Keratinocyte (primary cell): Measurements from ENCODE around the gene THUMPD1. TPM values are rescaled to one million over a fixed set of nuclear protein-coding genes. Genes with fewer than 3 reads are reported as not detected.
"Not testable (repeated sequence)": the region's sequence is repeated elsewhere in the genome, so short reads cannot be mapped to it uniquely, and the experiment has no call there.

Experiments
- DNase-seq: peaks from one replicate; pipeline ENCODE4 v3.0.0-alpha.2; 2011; ENCODE audit warnings: low read depth, missing footprints, low spot score
- FAIRE-seq: peaks from 2 replicates; lab custom pipeline; 2011; peaks lifted over from hg19 to GRCh38; lab: Jason Lieb, UNC
- H2AFZ ChIP-seq: 2 replicates; pipeline ENCODE4 v1.6.0; 2012; ENCODE audit warnings: low read length, control low read depth, inconsistent platforms; ENCODE audit not compliant: control insufficient read depth
- H3K27ac ChIP-seq: 2 replicates; pipeline ENCODE4 v1.5.1; 2011; ENCODE audit warnings: low read length; ENCODE audit not compliant: control insufficient read depth, insufficient read depth
- H3K27me3 ChIP-seq: 3 replicates; pipeline ENCODE4 v1.6.0; 2011; ENCODE audit warnings: low read length; ENCODE audit not compliant: control insufficient read depth, insufficient read depth; ENCODE audit errors: extremely low read depth
- H3K36me3 ChIP-seq, 2 experiments: 2 replicates in 1 of 2; 3 replicates in 1 of 2; pipeline ENCODE4 v1.5.1; 2011; ENCODE audit warnings: low read length in 2 of 2, mild to moderate bottlenecking in 1 of 2; ENCODE audit not compliant: control insufficient read depth in 2 of 2, insufficient read depth in 2 of 2; ENCODE audit errors: extremely low read depth in 1 of 2
- H3K4me1 ChIP-seq: 3 replicates; pipeline ENCODE4 v1.5.1; 2011; ENCODE audit warnings: low read length; ENCODE audit not compliant: control insufficient read depth, insufficient read depth; ENCODE audit errors: extremely low read depth
- H3K4me2 ChIP-seq: 3 replicates; pipeline ENCODE4 v1.6.0; 2011; ENCODE audit warnings: low read depth, low read length; ENCODE audit not compliant: control insufficient read depth, insufficient read depth; ENCODE audit errors: extremely low read depth
- H3K4me3 ChIP-seq, 3 experiments: fragments of 200-600 bp in 1 of 3; sonication (generic) in 1 of 3; 2 replicates in 2 of 3; 3 replicates in 1 of 3; pipeline ENCODE4 v1.5.1; 2011 to 2016; ENCODE audit warnings: low read length in 3 of 3, mild to moderate bottlenecking in 3 of 3, control low read depth in 2 of 3, inconsistent platforms in 1 of 3, low read depth in 1 of 3, mixed read lengths in 1 of 3, mixed run types in 1 of 3, moderate library complexity in 1 of 3; ENCODE audit not compliant: control insufficient read depth in 2 of 3, insufficient read depth in 2 of 3; ENCODE audit errors: extremely low read depth in 1 of 3
- H3K79me2 ChIP-seq: 2 replicates; pipeline ENCODE4 v1.6.0; 2012; ENCODE audit warnings: low read length; ENCODE audit not compliant: control insufficient read depth, insufficient read depth
- H3K9ac ChIP-seq: 3 replicates; pipeline ENCODE4 v1.6.0; 2011; ENCODE audit warnings: low read length; ENCODE audit not compliant: control insufficient read depth, insufficient read depth; ENCODE audit errors: extremely low read depth
- H3K9me1 ChIP-seq: 3 replicates; pipeline ENCODE4 v1.6.0; 2011; ENCODE audit warnings: low read length; ENCODE audit not compliant: control insufficient read depth, insufficient read depth; ENCODE audit errors: extremely low read depth
- H3K9me3 ChIP-seq: 2 replicates; pipeline ENCODE4 v1.5.1; 2012; ENCODE audit warnings: low read depth, low read length; ENCODE audit not compliant: control insufficient read depth
- H4K20me1 ChIP-seq: 3 replicates; pipeline ENCODE4 v1.6.0; 2011; ENCODE audit warnings: low read length; ENCODE audit not compliant: control insufficient read depth, insufficient read depth; ENCODE audit errors: extremely low read depth
- CTCF ChIP-seq, 3 experiments: IDR thresholded peaks in 1 of 3; conservative IDR thresholded peaks in 1 of 3; optimal IDR thresholded peaks in 1 of 3; 2 replicates in 2 of 3; 3 replicates in 1 of 3; pipeline versions ENCODE3 to v1.5.1; 2011; ENCODE audit warnings: low read length in 3 of 3, mild to moderate bottlenecking in 3 of 3, moderate library complexity in 2 of 3, control low read depth in 1 of 3, inconsistent platforms in 1 of 3; ENCODE audit not compliant: insufficient read depth in 2 of 3; ENCODE audit errors: extremely low read depth in 1 of 3
- EZH2 ChIP-seq: IDR thresholded peaks from one replicate; pipeline ENCODE4 v1.6.1; 2012; ENCODE audit warnings: inconsistent platforms, mild to moderate bottlenecking, low read length, moderate library complexity
- dilution Hi-C: fragments of 300-500 bp; cut with MboI; formaldehyde crosslinking; loops from one replicate; pipeline ENCODE4 v1.7.0; 2020; ENCODE audit warnings: low sequenced_read_pairs; ENCODE audit not compliant: extremely low pct_ligation_motif_present
- polyA plus RNA-seq, 5 experiments: library from polyadenylated mRNA; depleted of rRNA in 3 of 5; stranded (reverse) in 3 of 5; stranded (forward) in 1 of 5; unstranded in 1 of 5; fragments of >200 nt; gene quantifications; 1 replicate in 1 of 5; 2 replicates in 3 of 5; 3 replicates in 1 of 5; pipeline versions ENCODE4 v1.2.1 to v1.2.3, GENCODE V29; 2011 to 2012; ENCODE audit warnings: missing spikeins in 2 of 5, low read depth in 1 of 5, low replicate concordance in 1 of 5

THUMPD1 gene
- polyA plus RNA-seq, 1 donor (not counting 4 experiments of a cell fraction or from before 2014, with no cell fraction given) = 25.9 TPM

DNA sequence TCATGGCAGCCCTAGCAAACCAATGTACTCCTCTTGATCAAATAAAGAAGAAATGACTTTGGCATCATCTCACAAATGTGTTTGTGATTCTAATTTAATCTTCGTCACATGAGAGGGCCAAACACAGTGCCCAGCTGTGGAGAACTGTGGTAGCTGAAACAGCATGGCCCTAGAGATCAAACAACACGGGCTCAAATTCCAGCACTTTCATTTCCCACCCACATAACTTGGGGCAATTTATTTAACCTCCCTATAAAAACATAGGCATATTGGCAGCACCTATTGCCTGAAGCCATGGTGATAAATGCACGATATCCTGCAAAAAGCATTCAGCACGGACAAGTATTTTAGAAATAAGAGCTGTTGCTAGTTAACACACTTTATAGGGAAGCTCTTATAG, 46.6 kb downstream of the THUMPD1 start:
- H4K20me1 ChIP-seq = no peaks in the 10 kb centered on the region
- H3K9me3 ChIP-seq = no peaks in the 10 kb centered on the region
- H3K4me1 ChIP-seq = no peaks in the 10 kb centered on the region
- FAIRE-seq (no peak), DNase-seq (no peak)
- no peak overlapping the region for H3K27ac ChIP-seq
- no peaks in the 10 kb centered on the region for H3K27me3 ChIP-seq
- H3K9me1 ChIP-seq = no peaks in the 10 kb centered on the region
- dilution Hi-C loops = no loop called here
- no peaks in the 10 kb centered on the region for H3K79me2 ChIP-seq
- no peak overlapping the region for H3K9ac ChIP-seq
- TF ChIP-seq EZH2 (no peak), CTCF (optimal IDR thresholded peaks at IDR 0.05 in 1 of 3, IDR thresholded peaks at IDR 0.05 in 1 of 3, conservative IDR thresholded peaks at IDR 0.05 in 1 of 3; ENCODE audit: extremely low read depth in 1 of 3, insufficient read depth in 2 of 3, low read length in 3 of 3) (no peak)
- no peak overlapping the region for H2AFZ ChIP-seq
- H3K4me2 ChIP-seq = no peak overlapping the region
- no peaks in the 10 kb centered on the region for H3K36me3 ChIP-seq
- no peak overlapping the region for H3K4me3 ChIP-seq

GRCh38 chr16:20694096-20694495, 47.5 kb downstream of the THUMPD1 start:
- H3K36me3 ChIP-seq, FAIRE-seq, H3K9me1 ChIP-seq, H3K4me3 ChIP-seq, dilution Hi-C loops, H3K9ac ChIP-seq, H3K27me3 ChIP-seq, H2AFZ ChIP-seq, H4K20me1 ChIP-seq, H3K79me2 ChIP-seq, DNase-seq, H3K9me3 ChIP-seq, H3K4me1 ChIP-seq, H3K4me2 ChIP-seq, H3K27ac ChIP-seq: not testable (repeated sequence)

DNA sequence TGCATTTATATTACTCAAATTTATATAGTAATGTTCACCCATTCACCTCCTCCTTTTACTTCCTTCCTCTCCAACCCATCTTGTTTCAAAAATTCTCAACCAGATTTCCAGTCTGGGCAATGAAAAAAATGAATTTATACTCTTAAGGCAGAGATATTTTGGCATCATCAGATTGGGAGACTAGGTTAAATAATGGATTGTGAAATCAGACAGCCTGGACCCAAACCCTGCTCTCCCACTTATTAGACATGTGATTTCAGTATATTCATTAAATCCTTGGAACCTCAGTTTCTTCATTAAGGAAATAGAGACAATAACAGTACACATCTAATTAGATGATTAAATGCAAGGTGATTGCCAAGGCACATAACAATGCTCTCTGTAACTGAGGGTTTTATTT, 52.0 kb downstream of the THUMPD1 start:
- Histone ChIP-seq H3K9ac (no peak overlapping the region), H3K9me3 (no peaks in the 10 kb centered on the region), H3K4me3 (no peak overlapping the region), H2AFZ (no peak overlapping the region), H3K27me3 (no peaks in the 10 kb centered on the region), H3K4me2 (no peak overlapping the region), H3K36me3 (no peaks in the 10 kb centered on the region), H3K9me1 (no peaks in the 10 kb centered on the region), H3K79me2 (no peaks in the 10 kb centered on the region), H3K27ac (no peak overlapping the region), H4K20me1 (no peaks in the 10 kb centered on the region), H3K4me1 (no peaks in the 10 kb centered on the region)
- FAIRE-seq (no peak), DNase-seq (no peak)
- TF ChIP-seq CTCF (optimal IDR thresholded peaks at IDR 0.05 in 1 of 3, IDR thresholded peaks at IDR 0.05 in 1 of 3, conservative IDR thresholded peaks at IDR 0.05 in 1 of 3; ENCODE audit: extremely low read depth in 1 of 3, insufficient read depth in 2 of 3, low read length in 3 of 3) (no peak), EZH2 (no peak)
- dilution Hi-C loops = no loop called here
